NCI-H2081 (cell line): Measurements from ENCODE around the gene LRRFIP1.
A peak's percentile ranks its signal among the peaks of the same experiment; 100 is the strongest.
"Not testable (repeated sequence)": the region's sequence is repeated elsewhere in the genome, so short reads cannot be mapped to it uniquely, and the experiment has no call there.

Experiments used
- DNase-seq, 2 experiments: peaks; one replicate each; lab custom pipeline; 2025; lab: John Stamatoyannopoulos, UW

The LRRFIP1 gene

DNA sequence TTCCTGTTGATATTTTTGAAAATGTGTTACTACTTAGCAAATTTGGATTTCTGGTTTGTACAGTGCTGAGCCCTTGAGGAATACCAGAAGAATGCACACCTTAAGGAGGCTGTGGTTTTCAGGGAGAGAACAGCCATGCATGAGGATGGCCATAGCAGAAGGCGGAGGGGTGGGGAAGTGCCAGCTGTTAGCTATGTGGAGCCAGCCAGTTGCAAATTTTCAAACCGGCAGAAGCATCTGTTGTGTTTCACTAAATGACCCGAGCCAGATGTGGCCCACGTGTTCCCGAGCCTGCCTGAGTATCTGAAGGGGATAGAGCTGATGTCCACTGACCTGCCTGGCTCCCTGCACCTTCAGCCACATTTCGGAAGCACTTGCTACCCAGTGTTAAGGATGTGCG lies 154.8 kb downstream of the LRRFIP1 start:
- no peak for DNase-seq

DNA sequence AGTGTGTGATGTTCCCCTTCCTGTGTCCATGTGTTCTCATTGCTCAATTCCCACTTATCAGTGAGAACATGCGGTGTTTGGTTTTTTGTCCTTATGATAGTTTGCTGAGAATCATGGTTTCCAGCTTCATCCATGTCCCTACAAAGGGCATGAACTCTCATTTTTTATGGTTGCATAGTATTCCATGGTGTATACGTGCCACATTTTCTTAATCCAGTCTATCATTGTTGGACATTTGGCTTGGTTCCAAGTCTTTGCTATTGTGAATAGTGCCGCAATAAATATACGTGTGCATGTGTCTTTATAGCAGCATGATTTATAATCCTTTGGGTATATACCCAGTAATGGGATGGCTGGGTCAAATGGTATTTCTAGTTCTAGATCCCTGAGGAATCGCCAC lies 156.3 kb downstream of the LRRFIP1 start:
- DNase-seq: not testable (repeated sequence)

DNA sequence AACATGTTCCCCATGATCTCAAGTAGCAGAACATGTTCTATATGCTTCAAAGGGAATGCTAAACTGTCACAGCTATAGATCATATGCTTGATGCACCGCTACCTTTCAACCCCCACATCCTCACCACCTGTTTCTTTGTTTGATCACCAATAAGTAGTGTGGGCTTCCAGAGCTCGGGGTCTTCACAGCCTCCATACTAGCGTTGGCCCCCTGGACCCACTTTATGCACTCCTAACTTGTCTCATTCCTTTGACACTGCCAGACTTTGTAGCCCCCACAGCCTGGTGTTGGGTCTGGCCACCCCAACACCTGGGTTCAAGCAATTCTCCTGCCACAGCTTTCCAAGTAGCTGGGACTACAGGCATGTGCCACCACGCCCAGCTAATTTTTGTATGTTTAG lies 159.5 kb downstream of the LRRFIP1 start:
- DNase-seq: no peak

DNA sequence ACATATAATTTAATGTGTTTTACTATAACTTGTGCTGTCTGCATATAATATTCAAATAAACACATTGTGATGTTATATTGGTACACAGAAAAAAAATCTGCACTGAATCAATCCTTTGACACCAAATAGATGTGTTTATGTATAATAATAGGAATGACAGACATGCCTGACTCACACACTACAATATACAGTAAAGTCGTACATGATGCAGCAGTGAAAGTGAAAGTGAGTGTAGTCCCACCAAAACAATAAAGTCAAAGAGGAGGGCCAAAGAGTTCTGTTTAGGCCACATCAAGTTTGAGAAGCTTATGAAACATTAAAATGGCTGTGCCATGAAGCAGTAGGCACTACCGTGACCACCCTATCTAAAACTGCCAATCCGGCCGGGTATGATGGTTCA lies 163.0 kb downstream of the LRRFIP1 start:
- DNase-seq: no peak

DNA sequence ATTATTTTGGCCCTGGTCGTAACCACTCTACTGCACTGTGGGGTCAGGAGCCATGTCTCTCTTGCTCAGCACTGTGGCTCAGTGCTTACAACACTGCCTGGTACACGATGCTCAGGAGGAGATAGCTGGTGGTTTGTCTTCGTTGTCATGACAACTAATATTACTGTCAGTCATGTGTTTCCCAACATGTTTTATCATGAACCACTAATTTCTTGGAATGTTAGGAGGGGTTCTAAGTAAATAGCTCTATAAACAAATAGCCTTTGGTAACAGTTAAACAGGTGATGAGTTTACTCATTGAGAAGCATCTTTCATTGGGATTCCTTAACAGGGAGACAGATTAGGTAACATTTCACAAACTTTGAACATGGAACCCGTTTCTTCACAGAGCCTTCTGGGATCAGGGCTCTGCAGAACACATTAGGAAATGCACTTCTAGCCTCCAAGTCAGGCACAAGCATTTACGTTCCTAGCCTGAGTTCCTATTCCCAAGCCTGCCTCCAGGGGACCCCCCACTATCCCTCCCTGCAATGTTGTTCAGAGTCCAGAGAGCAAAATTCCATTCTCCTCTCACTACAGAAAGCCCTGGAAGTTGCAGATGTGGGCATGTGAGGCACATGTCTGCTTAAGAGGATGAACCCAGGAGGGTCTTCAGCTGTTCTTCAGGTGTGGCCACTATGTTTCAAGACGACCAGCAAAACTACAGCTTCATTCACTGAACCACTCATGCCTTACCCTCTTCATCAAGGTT lies 164.8 kb downstream of the LRRFIP1 start:
- no peak for DNase-seq

DNA sequence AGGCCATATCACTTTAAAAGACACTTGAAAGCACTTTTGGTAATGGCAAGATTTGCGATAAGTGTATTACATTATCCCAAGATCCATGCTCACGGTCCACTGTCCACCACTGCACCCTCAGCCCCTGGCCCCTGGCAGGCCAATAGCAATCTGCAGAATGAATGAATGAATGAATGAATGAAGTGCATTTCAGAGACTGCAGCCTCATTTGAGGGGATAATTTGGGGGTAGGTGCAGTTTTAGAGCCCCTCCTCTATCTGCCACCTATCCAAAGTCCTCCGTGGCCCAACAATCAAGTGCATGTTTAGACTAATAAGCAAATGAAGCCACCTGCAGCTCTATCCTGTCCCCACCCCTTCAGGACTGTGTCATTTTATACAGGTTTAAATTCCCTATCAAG lies 169.9 kb downstream of the LRRFIP1 start:
- no peak for DNase-seq

DNA sequence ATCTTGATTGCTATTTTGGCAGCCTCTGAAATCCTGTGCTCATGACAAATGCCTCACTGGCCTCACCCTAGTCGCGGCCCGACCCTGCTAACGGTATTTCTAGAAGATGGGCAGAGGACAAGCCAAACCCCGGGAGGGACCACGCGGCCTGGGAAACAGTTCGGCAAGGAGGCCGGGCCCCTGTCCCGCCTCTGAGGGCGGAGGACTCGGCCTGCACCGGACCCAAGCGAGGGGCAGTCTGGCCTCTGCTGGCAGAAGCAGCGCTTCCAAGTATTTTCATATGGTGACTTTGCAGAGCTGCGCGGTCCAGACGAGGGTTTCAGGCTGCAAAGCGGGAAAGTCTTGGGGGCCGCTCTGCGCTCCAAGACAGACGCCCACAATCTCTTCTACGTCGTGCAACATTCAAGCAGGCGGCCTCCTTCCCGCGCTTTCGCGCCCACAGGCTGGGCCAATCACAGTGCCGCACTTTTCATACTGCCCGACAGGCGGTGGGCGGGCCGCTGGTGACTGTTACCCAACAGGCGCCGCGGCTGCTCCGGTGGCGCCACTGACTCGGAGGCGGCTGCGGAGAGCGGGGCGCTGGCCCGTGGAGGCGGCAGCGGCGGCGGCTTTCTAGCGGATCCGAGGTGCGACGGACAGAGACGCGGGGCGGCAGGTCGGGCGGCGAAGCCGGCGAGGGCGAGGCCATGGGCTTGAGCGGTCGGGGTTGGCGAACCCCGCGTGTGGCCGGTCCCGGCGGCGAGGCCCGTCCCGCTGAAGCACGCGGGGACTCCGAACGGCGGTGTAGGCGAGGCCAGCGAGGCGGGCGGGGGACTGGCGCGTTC lies 171.1 kb downstream of the LRRFIP1 start, which contains the start of gene RBM44:
Gene RBM44 (plus strand): TSS at position 544 of the 824 bp plus-strand sequence. CDS start 14,831 bp downstream, outside the sequence.
- DNase-seq: no peak

DNA sequence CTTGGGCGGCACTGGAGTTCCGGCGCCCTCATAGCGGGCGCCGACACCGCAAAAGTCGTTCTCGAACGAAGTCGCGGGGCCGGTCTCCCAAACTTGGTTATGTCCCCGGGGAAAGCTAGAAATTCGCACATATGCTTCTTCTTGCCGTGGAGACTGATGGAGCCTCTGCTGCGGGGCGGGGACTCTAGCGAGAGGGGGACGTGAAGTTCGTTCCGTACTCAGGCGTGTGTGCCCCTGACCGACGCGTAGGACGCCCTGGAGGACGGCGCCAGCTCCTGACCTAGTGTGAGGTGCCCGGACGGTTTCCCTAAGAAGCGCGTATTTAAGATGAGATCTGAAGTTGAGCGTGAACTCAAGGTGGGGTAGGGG lies 171.7 kb downstream of the LRRFIP1 start:
- DNase-seq: no peak

DNA sequence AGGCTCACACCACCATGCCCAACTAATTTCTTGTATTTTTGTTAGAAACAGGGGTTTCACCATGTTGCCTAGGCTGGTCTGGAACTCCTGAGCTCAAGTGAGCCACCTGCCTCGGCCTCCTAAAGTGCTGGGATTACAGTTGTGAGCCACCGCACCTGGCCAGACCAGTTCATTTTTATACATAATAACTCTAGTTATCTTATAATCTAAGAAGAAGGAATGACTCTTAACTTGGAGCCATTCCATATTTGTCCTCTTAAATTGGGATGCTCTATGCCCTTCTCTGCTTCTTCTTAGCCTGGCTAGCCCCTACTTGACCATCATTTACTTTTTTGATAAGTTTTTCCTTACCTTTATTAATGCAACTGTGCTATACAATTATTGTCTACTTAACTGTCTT lies 174.1 kb downstream of the LRRFIP1 start:
- DNase-seq: no peak

DNA sequence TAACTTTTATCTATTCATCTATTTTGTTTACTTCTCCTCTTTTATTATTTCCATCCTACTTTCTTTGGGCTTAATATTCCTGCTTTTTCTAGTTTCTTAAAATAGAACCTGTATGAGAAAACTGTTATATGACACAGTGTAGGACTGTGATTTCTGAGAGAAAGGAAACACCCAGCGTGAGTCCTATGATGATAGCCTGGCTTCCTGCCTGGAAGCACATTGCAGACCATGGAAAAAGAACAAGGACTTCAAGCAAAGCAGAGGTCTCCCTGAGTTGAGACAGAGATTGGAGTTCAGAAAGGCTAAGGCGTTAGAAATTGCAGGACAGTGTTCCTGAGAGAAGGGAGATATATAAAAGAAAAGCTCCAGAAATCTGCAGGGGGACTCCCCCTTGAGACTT lies 178.9 kb downstream of the LRRFIP1 start:
- peak in 1 of 2 experiments; percentile 2 for DNase-seq

DNA sequence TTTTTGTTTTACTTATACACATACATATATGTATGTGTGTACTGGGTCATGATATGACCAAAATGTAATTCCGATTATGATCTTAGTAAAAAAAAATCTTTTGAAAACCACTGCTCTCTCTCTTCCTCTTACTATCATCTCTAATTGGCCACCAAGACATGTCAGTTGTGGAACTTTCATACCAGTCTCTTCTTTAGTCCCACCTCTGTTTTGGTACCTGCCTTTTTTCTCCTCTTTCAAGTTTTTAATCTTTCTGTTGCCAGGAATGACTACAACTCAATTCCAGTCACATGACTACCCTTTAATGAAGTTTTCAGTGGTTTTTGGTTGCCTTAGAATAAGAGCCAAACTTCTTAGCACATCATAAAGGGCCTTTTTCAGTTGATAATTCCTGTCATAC lies 188.2 kb downstream of the LRRFIP1 start:
- DNase-seq: no peak

DNA sequence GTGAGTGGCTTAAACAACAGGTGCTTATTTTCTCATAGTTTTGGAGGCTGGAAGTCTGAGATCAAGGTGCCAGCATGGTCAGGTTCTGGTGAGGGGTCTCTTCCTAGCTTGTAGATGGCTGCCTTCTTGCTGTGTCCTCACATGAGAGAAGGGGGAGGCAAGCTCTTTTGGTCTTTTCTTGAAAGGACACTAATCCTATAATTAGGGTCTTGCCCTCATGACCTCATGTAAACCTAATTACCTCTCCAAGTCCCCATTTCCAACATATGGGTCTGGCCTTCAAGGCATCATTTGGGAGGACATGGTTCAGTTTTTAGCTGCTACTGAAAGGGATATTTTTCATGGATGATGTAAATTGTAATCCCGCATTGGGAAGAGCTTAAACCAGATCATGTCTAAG lies 189.1 kb downstream of the LRRFIP1 start:
- no peak for DNase-seq

DNA sequence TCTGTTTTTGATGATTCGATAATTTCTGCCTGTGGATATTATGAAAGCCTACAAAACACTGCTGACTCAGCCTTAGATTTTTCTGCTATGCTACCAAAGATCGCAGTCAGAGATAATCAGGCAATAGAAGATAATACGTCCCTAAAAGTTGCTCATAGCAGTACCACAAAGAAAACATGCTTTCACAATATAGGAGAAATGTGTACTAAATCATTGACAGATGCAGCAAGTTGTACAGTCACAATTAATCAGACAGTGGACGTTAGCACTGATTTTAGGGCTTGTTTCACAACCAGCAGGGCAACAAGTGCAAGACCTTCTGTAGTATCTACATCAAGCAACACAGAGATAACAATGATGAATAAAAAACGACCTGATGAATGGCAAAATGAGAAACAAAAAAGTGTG lies 190.7 kb downstream of the LRRFIP1 start:
- no peak for DNase-seq

DNA sequence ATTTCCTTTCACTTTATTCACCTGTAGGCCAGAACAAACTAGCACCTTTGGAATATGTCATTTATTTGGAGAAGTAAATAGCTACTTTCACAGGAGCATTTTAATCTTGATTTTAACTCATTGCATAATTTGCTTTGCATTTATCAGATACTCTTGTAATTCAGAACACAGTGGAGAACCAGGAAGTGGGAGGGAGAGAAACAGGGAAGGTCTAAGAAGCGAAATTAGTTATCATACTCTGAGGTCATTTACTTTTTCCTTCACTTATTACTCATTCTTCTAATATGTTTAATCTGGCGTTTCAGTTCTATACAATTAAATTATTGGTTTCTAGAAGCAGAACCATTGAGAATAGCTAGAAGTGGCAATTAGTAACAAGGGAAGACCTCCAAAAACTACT lies 191.8 kb downstream of the LRRFIP1 start:
- no peak for DNase-seq

DNA sequence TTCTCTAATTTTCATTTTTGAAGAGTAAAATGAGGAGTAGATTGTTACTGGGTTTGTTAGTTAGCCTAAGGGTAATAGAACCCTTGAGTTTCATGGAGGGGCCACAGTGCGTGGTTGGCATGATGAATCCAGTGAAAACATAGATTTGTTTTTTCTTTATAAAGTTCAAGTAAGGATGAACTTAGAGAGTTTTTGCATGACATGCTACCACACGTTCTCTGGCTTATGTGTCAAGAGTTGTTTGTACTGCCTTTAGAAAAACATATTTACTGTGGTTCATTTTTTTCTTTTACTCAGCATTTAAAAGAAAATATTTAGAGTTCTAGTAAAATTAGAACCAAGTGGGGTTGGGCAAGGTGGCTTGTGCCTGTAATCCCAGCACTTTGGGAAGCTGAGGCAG lies 193.0 kb downstream of the LRRFIP1 start:
- no peak for DNase-seq

DNA sequence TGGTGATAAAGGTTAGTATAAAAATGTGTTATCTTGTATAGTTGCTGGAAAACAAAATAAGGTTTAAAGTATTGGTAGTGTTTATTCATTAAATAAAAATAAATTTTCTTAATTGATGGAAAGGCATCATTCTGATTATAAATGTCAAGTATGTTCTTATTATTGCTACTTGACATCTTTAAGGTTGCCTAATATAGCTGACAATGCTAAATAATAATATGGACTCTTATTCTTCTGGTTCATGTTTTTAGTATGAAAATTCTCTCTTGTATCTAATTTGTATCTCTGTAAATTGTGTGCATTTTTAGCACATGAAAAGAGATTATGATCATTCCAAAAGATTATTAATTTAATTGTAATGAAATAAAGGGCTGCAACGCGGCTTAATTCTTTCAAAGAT lies 196.2 kb downstream of the LRRFIP1 start:
- no peak for DNase-seq

DNA sequence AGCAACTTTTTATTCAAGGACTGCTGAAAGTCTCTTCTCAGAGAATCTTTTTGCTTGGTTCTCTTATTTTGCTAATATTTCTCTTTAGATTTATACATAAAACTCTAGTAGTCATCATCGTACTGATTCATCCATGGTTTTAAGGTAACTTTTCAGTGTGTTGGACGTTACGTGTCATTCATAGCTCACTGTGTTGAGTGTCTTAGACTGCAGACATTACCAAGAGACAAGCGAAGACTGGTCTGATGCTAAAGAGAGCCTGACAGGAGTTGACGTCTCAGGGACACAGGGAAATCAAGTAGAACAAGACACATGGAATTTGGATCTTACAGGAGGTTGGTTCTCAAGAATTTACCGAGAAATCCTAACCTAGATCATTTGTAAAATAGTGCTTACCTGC lies 196.7 kb downstream of the LRRFIP1 start:
- DNase-seq: no peak

DNA sequence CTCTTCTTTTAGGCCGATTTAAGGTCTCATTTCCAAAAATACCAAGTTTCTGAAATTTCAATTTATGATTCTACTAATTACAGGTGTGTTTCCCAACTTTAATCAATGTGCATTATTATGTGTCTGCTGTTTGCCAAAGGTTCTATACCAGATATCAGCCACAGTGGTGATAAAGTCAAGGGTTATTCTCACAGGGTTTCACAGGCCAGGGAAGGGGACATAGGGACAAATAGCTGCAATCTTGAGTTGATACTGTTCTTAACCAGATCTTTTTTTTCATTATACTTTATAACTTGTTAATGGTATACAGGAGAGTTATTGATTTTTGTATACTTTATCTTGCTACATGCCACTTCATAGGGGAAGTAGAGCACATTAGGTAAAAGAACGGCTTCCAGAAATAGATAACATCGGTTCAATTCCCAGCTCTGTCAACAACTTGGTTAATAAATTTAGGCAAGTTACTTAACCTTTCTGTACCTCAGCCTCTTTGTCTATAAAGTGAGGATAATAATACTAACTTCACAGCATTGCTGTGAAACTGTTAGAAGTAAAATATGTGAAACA lies 200.1 kb downstream of the LRRFIP1 start:
- DNase-seq: no peak
